ENCODE measurements around the gene SLC47A2. TPM values are rescaled to one million over a fixed set of nuclear protein-coding genes. Genes with fewer than 3 reads are reported as not detected.

The SLC47A2 gene
- polyA plus RNA-seq, 1 donor: 0.38 TPM

DNA sequence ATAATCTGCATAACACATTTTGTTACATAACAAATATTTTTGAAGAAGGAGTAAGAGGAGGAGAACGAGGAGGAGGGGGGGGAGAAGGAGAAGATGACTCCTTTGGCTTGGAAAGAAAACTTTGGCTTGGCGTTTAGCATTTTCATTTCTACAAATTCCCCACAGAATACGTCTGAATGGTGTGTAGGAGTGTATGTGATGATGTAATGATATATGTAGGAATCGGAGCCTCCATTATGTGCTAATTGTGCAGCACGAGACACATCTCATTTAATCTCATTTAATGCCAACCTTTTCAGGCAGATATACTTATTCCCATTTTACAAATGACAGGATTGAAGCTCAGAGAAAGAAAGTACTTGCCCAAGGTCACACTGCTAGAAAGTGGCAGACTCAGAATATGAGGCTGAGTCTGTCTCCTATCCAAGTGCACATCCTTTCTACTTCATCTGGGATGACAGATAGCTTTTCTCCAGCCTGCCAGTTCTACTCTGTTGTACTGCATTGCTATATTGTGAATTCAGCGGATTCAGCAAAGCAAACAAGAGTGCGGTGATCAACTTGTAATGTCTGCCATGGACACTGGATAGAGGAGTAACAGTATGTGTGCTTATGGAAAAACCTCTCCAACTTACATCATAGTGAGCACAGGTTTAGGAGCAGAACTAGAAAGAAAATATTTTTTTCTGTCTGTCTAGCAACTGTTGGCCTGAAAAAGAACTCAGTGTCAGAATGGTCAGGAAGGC is 10.4 kb upstream of the SLC47A2 start:
- no peak for DNase-seq (ENCODE audit: low read depth)

DNA sequence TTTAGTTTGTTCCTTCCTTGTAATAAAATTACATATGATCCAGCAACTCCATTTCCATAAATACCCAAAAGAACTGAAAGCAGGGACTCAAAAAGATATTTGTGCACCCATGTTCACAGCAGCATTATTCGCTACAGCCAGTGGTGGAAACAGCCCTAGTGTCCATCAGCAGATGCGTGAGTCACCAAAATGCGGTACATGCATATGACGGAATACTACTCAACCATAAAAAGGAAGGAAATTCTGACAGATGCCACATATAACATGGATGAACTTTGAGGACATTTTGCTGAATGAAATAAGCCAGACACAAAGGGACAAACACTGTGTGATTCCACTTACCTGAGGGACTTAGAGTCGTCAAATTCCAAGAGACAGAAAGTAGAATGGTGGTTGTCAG is 9.1 kb upstream of the SLC47A2 start:
- no peak for DNase-seq (ENCODE audit: low read depth)

DNA sequence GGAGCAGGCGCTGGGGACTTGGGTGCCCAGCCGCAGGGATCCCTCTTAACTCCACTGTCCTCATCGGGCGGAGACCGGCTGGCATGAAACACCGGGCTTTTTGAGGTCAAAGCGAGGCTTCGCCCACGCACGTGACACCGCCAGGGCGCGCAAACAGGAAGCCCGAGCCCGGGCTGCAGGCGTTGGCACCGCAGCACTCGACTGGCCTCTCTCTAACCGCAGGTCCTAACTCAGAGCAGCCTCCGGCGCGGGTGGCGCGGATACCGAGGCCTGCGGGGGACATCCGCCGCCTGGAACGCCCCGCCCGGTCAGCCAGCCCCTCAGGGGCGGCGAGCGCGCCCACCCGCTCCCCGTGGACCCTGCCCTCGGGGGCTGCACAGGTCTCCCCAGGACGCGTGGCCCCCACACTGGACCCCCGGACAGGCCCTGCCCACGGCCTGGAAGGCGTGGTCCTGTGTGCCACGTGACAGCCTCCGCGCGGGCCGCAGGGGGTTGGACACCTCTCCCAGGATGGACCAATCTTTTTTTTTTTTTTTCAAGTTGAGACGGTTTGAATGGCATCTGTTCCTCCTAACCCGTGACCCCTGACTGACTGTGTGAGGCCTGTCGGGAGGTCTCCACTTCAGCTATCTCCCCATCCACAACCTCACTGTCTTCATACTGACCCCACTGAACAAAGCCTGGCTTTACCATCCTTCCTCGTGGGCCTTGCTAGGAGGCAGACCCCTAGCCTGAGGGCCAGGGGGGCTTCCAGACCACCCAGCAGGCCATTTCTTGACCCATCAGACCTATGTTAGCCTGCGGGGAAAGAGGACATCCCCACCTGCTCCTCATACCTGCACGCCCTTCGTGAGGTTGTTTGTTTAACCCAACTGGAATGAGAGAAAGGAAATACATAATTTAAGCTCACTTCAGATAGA is 8.4 kb upstream of the SLC47A2 start:
- no peak for DNase-seq (ENCODE audit: low read depth)

DNA sequence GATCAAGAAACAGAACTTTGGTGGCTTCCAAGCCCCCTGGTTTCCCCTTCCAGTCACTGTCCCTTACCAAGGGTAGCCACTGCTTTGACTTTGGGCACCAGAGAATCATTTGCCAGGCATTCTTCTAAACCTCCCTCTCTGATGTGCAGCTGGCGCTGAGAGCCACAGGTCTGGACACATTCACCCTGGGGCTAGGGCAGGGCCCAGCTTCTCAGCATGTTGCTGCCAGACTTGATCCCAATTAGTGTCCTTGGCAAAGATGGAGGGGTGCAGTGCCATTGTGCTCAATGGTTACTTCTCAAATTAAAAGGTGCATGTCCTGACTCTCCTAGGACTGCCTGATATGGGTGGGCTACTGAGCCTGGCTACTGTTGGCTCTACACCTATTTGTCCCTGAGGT is 7.6 kb upstream of the SLC47A2 start:
- DNase-seq (ENCODE audit: low read depth): no peak

DNA sequence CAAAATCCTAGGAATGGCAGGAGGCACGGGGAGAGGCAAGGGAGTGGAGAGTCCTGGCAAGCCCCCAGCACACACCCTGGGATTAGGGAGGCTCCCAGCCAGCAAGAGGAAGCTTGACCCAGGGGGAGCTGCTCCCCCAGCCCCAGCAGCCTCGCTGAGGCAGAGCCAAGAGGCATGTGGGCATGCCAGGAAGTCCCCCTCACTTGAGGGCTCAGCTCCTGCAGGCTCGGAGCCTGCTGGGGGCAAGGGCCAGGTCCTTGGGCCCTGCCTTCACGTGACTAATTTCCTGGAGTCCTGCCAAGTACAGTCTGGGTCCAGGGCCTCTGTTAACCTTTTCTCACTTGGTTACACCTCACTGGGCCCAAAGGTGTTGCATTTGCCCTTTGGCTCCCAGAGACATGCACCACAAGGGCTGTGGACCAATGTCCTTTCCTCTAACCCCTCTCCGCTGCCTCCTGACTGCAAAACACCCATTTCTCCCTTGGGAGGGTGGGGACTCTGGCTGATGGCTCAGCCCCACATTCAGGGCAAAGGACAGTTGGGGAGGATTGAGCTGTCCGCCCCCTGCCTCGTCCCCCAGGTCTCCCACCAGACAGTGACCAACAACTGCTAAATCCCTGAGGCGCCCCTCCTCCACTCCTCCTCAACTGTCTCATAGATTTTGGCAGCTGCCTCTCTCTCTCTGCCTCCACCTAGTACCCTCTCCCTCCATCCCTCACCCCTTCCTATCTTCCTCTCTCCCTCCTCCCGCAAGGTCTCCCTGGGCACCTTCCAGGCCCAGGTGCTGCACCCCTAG is 4.4 kb upstream of the SLC47A2 start:
- DNase-seq (ENCODE audit: low read depth): no peak

DNA sequence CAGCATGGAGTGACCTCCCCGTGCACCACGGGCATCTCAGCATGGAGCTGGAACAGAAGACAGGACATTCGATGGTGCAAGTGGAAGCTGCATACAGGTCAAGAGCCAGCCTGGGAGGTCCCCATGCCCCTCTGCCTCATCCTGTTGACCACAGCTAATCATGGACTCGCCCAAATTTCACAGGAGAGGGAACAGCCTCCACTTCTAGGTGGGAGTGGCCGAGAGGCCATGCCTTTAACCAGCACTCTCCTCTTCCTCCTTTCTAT is 3.8 kb upstream of the SLC47A2 start:
- DNase-seq (ENCODE audit: low read depth): no peak

DNA sequence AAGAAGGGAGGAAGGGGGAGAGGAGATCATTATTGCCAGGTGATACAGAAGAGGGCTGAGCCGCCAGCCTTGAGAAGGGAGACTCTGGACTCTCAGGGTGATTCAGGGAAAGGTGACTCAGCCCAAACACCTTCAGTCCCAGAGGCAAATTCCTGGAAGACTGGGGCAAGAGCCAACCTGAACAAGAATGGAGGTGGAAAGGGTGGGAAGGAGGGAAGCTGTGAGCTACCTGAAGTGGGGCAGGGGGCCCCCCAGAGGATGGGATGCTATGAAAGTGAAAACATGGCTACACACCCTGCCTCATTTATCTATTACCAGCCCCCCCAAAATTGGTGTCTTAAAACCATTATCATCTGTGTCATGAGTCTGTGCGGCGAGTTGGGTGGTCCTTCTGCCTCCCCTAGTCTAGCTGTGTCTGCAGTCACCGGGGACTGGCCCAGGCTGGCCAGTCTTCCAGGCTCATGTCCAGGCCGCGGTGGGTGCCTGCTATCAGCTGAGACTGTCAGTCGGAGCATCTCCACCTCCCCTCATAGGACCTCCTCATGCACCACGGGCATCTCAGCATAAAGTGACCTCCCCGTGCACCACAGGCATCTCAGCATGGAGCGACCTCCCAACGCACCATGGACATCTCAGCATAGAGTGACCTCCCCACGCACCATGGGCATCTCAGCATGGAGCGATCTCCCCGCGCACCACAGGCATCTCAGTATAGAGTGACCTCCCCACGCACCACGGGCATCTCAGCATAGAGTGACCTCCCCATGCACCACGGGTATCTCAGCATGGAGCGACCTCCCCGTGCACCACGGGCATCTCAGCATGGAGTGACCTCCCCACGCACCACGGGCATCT is 3.2 kb upstream of the SLC47A2 start:
- no peak for DNase-seq (ENCODE audit: low read depth)

DNA sequence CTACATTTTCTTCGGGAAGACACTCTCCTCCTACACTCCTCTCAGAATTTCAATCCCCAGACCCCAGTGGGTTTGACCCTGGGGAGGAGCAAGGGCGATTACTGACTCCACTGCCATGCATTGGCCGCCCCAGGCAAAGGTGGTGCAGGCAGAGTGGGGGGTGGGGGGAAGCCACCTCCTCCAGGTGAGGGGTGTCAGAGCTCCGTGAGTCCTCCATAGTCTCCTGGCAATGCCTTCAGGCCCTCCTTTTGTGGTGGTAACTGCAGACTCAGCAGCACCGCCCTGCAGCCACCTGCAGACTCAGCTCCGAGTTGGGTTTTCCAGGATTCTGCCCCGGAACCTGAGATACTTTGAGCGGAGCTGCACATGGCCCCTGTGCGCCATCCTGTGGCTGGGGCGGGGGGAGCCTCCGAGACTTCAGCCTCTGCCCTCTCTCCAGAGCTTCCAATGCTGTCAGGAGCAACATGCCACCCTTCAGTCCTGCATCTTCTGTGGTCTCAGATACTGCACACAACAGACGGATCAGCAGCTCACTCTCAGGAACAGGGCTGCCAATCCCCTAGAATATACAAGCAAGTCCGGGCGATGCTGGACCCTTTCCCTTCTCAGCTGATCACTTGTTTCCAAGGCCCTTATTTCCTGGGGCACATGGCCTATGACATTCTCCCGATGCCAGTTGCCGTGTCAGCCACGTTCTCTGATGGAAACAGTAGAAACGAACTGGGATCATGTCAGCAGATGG is 2.4 kb upstream of the SLC47A2 start:
- no peak for DNase-seq (ENCODE audit: low read depth)

DNA sequence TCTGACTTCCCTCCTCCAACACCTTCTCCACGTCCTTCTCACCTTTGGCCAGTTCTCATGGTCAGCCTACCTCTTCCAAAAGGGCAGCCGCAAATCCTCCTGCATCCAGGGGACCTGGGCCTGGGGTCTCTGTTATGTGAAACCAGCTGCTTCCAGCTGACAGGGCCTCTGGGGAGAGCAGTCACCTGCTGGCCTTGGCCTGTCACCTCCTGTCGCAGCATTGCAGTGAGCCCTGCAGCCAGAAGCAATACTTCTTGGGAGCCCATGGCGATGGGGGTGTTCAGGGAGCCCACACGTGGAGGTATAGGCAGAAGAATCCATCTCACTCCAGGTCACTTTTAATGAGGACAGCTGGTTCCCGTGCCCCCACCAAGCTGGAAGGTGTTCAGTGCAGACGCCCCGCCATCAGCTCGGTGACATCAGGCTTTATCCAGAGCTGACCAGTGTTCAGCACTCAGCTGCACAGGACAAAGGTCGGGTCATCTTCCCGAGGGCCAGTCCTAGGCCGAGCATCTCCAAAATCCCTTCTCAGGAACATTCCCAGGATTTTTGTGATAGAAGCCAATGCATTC is 1.7 kb upstream of the SLC47A2 start:
- DNase-seq (ENCODE audit: low read depth): no peak

DNA sequence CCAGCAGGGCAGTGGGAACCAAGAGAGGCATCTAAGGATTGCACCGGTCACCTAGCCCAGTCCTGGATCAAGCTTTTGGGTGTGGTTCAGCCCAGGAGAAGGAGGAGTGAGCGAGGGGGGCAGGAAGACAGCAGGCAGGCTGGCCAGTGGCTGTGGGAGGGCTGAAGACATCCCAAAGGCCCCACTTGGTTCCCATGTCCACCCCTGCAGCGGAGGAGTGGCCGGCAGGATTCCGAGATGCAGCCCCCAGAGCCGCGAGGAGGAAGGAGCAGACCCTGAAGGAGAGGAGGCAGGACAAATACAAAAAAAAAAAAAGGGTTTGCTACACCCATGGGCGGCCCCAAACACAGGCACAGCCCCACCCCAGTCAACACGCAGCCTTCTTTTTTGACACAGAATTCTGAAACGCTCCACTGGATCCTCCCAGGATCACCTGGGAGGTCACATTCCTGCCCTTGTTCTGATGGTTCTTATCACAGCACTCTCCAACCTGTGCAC is 1.1 kb upstream of the SLC47A2 start:
- no peak for DNase-seq (ENCODE audit: low read depth)

DNA sequence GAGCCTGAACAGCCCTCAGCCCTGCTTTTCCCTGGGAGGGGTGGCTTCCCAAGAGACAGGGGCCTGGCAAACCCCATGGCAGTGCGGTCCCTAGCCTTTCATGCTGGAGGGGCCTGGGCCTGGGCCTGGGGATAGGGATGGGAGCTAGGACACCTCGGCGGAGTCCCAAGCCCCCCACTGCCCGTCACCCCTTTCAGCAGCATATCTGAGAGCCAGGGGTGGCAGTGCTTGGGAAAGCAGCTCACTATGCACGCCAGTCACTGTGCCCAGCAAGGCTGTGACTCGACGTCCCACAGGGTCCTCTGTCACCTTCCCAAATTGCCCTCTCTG is 612 bp upstream of the SLC47A2 start:
- DNase-seq (ENCODE audit: low read depth): no peak

DNA sequence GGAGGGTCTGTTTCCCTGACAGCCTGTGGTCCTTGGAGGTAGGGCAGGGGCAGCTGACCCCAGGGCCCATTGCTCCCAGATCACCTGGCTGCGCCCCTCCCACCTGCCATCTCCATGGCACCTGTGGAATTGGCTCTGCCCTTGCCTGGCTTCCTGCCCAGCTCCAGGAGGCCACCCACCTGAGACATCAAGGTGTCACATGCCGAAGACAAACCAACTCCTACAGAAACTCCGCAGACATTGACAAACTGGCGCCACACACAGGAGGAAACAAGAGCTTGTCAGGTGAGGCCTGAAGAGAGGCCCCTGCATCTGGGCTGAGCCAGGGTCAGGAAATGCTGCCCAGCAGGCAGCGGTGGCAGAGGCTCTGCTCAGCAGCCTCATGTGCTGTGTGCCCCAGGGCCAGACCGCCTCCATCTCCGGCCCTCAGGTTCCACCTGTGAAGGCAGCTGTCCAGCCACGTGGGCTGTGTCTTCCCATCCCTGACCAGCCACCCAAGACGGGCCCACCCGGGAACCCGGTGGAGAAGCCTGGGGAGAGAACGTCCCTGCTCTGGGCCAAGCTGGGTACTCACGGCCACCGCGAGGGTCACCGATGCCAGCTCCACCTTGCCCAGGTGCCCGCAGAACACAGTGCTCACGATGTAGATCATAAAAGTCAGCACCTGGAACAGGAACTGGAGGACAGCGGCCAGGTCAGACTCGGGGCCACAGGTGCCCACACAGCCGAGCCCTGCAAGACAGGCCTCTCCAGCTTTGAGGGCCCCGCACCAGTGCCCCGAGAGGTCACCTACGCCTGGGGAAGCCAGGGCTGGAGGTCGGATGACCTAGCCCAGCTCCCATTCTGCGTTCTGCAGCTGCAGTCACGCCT is 1.6 kb downstream of the SLC47A2 start:
- DNase-seq (ENCODE audit: low read depth): no peak

DNA sequence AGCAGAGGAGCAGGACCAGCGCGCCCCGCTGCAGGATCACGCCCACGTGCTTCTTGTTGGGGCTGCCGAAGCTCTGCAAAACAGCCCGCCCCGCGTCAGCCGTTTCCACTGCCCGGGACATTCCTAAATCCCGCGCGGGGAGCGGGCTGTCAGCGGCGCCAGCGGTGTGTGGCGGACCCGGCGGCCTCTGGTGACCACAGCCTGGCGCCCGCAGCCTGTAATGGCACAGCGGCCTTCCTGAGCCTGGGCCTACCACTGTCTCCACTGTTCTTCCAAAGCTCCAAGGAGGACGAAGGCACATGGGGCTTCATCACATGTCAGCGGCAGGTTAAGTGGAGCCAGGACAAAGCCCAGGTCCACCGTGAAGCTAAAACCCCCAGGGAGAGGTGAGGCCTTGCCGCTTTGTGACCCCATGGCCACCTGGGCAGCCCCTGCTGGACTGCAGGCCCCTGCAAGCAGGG is 2.5 kb downstream of the SLC47A2 start:
- DNase-seq (ENCODE audit: low read depth): no peak

DNA sequence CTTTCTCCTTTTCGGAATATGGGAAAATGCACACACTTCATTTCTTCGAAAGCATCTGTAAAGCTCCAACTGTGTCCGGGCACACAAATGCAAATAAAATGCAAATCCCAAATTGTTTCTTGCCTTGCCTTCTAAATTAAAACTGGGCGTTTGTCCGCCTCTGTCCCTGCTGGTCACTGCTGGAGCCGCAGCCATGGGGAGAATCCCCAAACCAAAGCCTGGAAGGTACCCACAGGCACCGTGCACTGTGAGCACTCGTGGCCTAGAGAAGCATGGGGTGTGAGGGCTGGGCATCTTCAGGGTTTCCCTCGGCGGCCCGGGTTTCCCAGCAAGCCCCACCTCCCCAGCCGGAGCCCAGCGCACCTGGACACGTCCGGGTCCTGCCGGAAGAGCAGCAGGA is 2.9 kb downstream of the SLC47A2 start:
- no peak for DNase-seq (ENCODE audit: low read depth)

DNA sequence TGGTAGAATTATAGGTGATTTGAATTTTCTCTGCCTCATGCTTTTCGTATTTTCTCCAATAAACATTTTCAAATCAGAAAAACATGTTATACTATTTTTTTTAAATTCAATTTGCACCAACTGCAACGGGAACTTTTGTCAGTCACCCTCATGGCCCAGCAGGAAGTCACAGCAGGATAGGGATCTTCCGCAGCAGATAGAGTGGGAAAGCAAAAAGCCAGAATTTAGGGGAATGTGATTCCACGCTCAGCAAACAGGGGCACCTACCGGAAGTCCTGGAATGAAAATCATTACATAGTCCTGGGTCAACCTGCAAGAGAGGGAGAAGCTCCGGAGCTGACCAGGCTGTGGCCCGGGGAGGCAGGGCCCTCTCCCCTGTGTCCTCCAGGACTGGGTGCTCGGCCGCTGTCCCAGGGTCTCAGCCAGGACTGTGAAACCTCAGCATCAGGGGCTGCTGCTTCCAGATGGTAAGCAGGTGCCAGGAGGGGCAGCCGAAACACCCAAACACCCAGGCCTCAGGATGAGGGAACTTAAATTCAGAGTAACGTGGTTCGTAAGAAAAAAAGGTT is 3.9 kb downstream of the SLC47A2 start:
- no peak for DNase-seq (ENCODE audit: low read depth)

DNA sequence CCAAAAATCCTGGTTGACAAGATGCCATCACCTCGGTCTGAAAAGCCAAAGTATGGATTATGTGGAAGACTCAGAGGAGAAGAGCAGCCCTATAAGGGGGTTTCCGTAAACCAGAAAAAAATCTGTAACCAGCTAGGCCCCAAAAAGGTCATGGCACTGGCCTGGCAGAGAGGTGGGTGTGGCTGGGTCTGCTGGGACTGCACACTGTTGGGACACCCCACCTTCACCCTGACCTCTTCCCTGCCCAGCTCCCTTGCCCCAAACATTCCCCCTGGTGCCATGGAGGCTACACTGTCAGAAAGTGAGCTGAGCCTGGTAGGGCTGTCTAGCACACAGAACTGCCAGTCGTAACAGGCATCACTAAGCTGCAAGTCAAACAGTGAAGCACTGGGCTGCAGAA is 6.5 kb downstream of the SLC47A2 start:
- DNase-seq (ENCODE audit: low read depth): no peak

DNA sequence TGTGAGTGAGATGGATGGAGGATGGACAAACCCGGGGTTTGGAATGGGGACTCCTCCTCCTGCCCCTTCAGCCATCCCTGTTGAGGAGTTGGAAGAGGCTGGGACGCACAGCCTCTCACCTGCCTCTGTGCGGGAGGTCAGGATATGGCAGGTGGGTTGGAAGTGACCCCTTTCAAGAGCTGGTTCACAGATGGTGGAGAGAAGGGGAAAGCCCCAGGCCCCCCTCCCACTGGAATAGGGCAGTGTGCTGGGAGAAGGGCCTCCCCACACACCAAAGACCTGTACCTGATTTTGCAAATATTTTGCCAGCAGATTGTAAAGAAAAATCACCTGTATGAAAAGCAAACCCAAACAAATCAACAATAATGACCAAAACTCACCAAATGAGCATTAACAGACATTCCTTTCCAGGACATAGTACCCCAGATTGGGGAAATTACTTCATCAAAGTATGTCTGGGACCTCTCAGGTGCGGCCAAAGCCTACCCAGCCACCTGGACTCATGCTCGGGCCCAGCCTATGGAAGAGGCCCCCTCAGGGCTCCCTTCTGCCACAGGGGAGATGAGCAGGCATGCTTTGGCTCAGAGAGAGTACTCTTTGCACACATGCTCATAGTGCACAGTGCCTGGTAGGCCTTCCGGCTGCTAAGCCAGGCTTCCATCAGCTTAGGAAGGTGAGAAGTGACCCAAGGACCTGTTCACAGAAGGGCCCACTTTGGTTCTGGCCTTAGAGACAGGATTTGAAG is 7.8 kb downstream of the SLC47A2 start:
- no peak for DNase-seq (ENCODE audit: low read depth)

DNA sequence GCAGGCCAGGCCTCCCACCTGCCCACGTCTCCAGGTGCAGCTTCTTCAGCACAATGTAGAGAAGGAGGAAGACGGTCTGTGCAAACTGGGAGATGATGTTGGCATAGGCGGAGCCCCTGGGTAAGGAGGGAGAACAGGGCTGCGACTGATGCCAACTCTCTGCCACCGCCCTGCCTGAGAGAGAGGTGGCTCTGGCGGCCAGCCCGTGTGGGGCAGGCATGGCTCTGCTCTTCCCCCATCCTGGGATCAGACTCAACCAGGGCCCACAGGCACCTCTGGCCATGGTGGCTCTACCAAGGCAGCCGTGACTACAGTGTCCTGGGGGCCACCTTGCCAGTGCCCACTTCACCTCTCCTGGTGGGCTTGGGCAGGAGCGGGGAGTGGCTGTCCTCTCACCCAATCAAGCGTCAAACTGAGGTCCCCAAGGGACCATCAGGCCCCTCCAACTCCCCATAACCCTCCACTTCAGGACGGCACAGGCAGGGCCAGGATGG is 8.6 kb downstream of the SLC47A2 start:
- DNase-seq (ENCODE audit: low read depth): no peak
